ENCODE measurements around the gene CHAC1. TPM values are rescaled to one million over a fixed set of nuclear protein-coding genes. Genes with fewer than 3 reads are reported as not detected.

CHAC1 gene
- total RNA-seq, 1 donor from 2014 or later = 77.6 TPM

DNA sequence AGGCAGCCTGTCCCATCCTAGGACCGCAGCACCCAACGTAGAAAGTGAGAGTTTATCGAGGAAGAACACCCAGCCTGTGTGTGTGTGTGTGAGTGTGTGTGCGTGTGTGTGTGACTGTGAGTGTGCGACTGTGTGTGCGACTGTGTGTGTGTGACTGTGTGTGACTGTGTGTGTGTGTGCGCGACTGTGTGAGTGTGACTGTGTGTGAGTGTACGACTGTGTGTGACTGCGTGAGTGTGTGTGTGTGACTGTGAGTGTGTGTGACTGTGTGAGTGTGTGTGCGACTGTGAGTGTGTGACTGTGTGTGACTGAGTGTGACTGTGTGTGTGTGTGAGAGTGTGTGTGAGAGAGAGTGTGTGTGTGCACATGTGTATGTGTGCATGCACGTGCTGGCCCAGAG lies 39.3 kb upstream of the CHAC1 start:
- no peaks in the 10 kb centered on the region for H3K9me3 Mint-ChIP-seq (ENCODE audit: low read depth)
- H3K27me3 Mint-ChIP-seq (ENCODE audit: low read depth) = no peaks in the 10 kb centered on the region
- H3K27ac Mint-ChIP-seq (ENCODE audit: unreplicated experiment) = no peak overlapping the region
- peaks cover 9% of the 10 kb centered on the region for H3K4me1 Mint-ChIP-seq (ENCODE audit: low read depth)
- H3K36me3 Mint-ChIP-seq (ENCODE audit: low read depth) = no peaks in the 10 kb centered on the region
- no peak for DNase-seq (ENCODE audit: low spot score)
- TF ChIP-seq, protein P1, sequence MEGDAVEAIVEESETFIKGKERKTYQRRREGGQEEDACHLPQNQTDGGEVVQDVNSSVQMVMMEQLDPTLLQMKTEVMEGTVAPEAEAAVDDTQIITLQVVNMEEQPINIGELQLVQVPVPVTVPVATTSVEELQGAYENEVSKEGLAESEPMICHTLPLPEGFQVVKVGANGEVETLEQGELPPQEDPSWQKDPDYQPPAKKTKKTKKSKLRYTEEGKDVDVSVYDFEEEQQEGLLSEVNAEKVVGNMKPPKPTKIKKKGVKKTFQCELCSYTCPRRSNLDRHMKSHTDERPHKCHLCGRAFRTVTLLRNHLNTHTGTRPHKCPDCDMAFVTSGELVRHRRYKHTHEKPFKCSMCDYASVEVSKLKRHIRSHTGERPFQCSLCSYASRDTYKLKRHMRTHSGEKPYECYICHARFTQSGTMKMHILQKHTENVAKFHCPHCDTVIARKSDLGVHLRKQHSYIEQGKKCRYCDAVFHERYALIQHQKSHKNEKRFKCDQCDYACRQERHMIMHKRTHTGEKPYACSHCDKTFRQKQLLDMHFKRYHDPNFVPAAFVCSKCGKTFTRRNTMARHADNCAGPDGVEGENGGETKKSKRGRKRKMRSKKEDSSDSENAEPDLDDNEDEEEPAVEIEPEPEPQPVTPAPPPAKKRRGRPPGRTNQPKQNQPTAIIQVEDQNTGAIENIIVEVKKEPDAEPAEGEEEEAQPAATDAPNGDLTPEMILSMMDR (IDR thresholded peaks at IDR 0.05) = no peak
- no peak overlapping the region for H3K4me3 Mint-ChIP-seq (ENCODE audit: unreplicated experiment)

GRCh38 chr15:40914486-40914885 lies 38.8 kb upstream of the CHAC1 start:
- peaks cover 9% of the 10 kb centered on the region for H3K4me1 Mint-ChIP-seq (ENCODE audit: low read depth)
- H3K9me3 Mint-ChIP-seq (ENCODE audit: low read depth) = no peaks in the 10 kb centered on the region
- no peak overlapping the region for H3K27ac Mint-ChIP-seq (ENCODE audit: unreplicated experiment)
- H3K27me3 Mint-ChIP-seq (ENCODE audit: low read depth) = no peaks in the 10 kb centered on the region
- no peaks in the 10 kb centered on the region for H3K36me3 Mint-ChIP-seq (ENCODE audit: low read depth)
- no peak overlapping the region for H3K4me3 Mint-ChIP-seq (ENCODE audit: unreplicated experiment)
- no peak for DNase-seq (ENCODE audit: low spot score)
- TF ChIP-seq, protein P1 (IDR thresholded peaks at IDR 0.05) = peak; percentile 32

GRCh38 chr15:40915116-40915661 lies 38.1 kb upstream of the CHAC1 start:
- no peaks in the 10 kb centered on the region for H3K9me3 Mint-ChIP-seq (ENCODE audit: low read depth)
- H3K4me1 Mint-ChIP-seq (ENCODE audit: low read depth) = peaks cover 2% of the 10 kb centered on the region
- TF ChIP-seq, protein P1 (IDR thresholded peaks at IDR 0.05) = no peak
- no peaks in the 10 kb centered on the region for H3K36me3 Mint-ChIP-seq (ENCODE audit: low read depth)
- H3K27ac Mint-ChIP-seq (ENCODE audit: unreplicated experiment) = no peak overlapping the region
- no peak for DNase-seq (ENCODE audit: low spot score)
- no peaks in the 10 kb centered on the region for H3K27me3 Mint-ChIP-seq (ENCODE audit: low read depth)
- no peak overlapping the region for H3K4me3 Mint-ChIP-seq (ENCODE audit: unreplicated experiment)

- Mint-ChIP-seq H3K4me1 (ENCODE audit: low read depth) (no peaks in the 10 kb centered on the region), H3K27me3 (ENCODE audit: low read depth) (no peaks in the 10 kb centered on the region), H3K4me3 (ENCODE audit: unreplicated experiment) (no peak overlapping the region), H3K36me3 (ENCODE audit: low read depth) (no peaks in the 10 kb centered on the region), H3K9me3 (ENCODE audit: low read depth) (no peaks in the 10 kb centered on the region), H3K27ac (ENCODE audit: unreplicated experiment) (no peak overlapping the region)
- TF ChIP-seq, protein P1 (IDR thresholded peaks at IDR 0.05) = no peak
- no peak for DNase-seq (ENCODE audit: low spot score)
These were observed 37.6 kb upstream of the CHAC1 start for GRCh38 chr15:40915679-40916078.

DNA sequence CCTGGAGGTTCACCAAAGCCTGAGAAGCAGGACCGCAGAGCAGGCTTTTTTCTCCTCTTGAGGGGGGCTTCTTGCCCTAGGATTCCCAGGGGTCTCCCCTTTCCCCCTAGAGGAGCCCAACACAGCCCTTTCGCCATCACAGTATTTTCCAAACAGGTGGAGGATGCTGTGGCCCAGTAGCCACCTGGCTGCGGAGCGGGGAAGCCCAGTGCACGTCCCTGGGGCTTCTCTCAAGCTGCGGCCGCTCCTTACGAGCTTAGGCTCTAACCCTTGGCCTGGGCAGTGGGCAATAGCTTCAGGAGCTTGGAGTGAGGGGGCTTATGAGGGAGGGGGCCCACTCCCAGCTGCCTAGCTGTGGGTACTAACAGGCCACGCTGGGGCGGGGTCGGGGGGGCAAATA lies 35.7 kb upstream of the CHAC1 start:
- Mint-ChIP-seq H3K27ac (ENCODE audit: unreplicated experiment) (no peak overlapping the region), H3K4me3 (ENCODE audit: unreplicated experiment) (no peak overlapping the region), H3K9me3 (ENCODE audit: low read depth) (no peaks in the 10 kb centered on the region), H3K36me3 (ENCODE audit: low read depth) (no peaks in the 10 kb centered on the region), H3K4me1 (ENCODE audit: low read depth) (no peaks in the 10 kb centered on the region), H3K27me3 (ENCODE audit: low read depth) (no peaks in the 10 kb centered on the region)
- no peak for DNase-seq (ENCODE audit: low spot score)
- TF ChIP-seq, protein P1 (IDR thresholded peaks at IDR 0.05) = no peak
